ENCODE data around the gene RCE1.

GRCh38 chr11:66889960-66890359 lies 46.7 kb downstream of the RCE1 start:
- TF ChIP-seq POLR2A (IDR thresholded peaks at IDR 0.05) (no peak), CTCF (IDR thresholded peaks at IDR 0.05) (no peak)
